Endothelial cell of umbilical vein (primary cell): ENCODE measurements around the gene NEK7.

Experiments
- CTCF ChIP-seq, 2 donors: IDR thresholded peaks; 1 replicate in 1 of 2; 2 replicates in 1 of 2; pipeline ENCODE4 v1.5.1; 2011; ENCODE audit warnings: low read length in 2 of 2, mild to moderate bottlenecking in 2 of 2, moderate library complexity in 2 of 2, control low read depth in 1 of 2, inconsistent platforms in 1 of 2, low read depth in 1 of 2; ENCODE audit not compliant: insufficient read depth in 1 of 2; ENCODE audit errors: extremely low read depth in 1 of 2
- EZH2 ChIP-seq: IDR thresholded peaks from 2 replicates; pipeline ENCODE4 v1.6.1; 2012; ENCODE audit warnings: borderline replicate concordance, low read depth, mild to moderate bottlenecking, moderate library complexity, low read length, inconsistent platforms; ENCODE audit not compliant: severe bottlenecking
- MAX ChIP-seq: IDR thresholded peaks from 2 replicates; pipeline ENCODE4 v1.6.1; 2011; ENCODE audit not compliant: insufficient read depth, insufficient read length
- POLR2A ChIP-seq: IDR thresholded peaks from 2 replicates; pipeline ENCODE4 v1.6.1; 2012; ENCODE audit warnings: low read depth, mild to moderate bottlenecking, control low read depth, low read length

GRCh38 chr1:198205016-198205684, 48.4 kb downstream of the NEK7 start:
- TF ChIP-seq MAX (no peak), CTCF (IDR thresholded peaks at IDR 0.05; ENCODE audit: extremely low read depth in 1 of 2, insufficient read depth in 1 of 2, low read depth in 1 of 2, low read length in 2 of 2) (no peak), EZH2 (no peak), POLR2A (no peak)
